ENCODE measurements around the gene TALDO1.

DNA sequence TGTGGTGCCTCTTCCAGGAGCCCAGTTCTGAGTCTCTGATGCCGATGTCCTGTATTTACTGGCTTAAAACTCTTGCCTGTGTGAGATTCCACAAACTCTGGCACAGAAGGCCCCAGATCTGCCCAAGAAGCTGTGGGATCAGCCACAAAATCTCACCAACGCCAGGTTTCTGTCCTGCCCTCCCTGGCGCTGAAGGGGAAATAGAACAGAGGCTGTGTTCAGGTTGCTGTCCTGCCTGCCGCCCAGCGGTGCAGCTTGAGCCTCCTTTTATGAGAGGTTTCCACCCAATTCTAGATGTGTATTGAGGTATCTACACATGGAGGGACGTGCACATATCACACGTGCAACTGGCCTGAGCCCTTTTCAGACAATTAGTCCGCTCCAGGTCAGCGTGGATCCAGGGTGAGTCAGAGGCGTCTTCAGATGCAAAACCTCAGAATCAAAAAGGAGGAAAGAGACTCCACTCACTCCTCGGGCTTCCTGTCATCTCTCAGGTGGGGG, 49.4 kb upstream of the TALDO1 start:
- TF ChIP-seq, protein P1, sequence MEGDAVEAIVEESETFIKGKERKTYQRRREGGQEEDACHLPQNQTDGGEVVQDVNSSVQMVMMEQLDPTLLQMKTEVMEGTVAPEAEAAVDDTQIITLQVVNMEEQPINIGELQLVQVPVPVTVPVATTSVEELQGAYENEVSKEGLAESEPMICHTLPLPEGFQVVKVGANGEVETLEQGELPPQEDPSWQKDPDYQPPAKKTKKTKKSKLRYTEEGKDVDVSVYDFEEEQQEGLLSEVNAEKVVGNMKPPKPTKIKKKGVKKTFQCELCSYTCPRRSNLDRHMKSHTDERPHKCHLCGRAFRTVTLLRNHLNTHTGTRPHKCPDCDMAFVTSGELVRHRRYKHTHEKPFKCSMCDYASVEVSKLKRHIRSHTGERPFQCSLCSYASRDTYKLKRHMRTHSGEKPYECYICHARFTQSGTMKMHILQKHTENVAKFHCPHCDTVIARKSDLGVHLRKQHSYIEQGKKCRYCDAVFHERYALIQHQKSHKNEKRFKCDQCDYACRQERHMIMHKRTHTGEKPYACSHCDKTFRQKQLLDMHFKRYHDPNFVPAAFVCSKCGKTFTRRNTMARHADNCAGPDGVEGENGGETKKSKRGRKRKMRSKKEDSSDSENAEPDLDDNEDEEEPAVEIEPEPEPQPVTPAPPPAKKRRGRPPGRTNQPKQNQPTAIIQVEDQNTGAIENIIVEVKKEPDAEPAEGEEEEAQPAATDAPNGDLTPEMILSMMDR (IDR thresholded peaks at IDR 0.05; ENCODE audit: low read length) = no peak
- TF ChIP-seq EZH2phosphoT487 (IDR thresholded peaks at IDR 0.05; ENCODE audit: low read length) = no peak

All from MM.1S (cell line).